ENCODE results near the gene YPEL1. TPM values are rescaled to one million over a fixed set of nuclear protein-coding genes. Genes with fewer than 3 reads are reported as not detected.

The YPEL1 gene
- total RNA-seq, 2 donors from 2014 or later = 1.6 to 3.4 TPM

DNA sequence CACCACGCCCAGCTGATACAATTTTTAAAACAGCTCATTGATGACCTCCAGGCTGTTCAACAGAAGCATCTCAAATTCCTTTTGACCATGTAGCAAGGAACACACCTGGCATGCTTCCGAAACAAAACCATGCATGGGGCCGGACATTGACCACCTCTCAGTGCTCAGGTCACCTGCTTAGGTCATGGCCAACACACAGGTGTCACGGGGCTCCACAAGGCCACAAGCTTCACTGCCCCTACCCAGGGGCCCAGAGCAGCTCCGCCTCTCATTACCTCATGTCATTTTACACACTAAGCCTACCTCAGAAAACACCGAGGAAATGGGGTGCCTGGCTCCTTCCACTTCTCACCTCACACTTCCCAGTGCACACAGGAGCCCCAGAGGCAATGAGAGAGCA lies 26.6 kb downstream of the YPEL1 start:
- intact Hi-C loops (cut with DNase I, micrococcal nuclease) = no loop called here
- DNase-seq = no peak
- no peak for ATAC-seq

DNA sequence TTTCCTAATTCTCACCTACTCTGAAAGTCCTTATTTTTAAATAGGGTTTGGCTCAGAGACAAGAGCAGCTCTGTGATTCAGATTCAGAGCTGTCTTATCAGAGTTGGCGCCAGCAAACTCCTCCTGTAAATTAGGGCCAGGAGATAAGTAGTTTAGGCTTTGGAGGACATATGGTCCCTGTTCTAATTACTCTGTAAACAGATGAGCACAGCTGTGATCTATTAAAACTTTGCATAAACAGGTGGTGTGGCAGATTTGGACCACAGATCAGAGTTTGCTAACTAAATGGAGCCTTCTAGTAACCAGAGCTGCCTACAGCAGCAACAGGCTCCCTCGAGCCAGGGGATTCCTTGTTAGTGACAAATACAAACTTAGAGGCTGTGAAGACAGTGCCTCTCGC lies 27.9 kb downstream of the YPEL1 start:
- intact Hi-C loops (cut with DNase I, micrococcal nuclease) = no loop called here
- no peak for ATAC-seq

DNA sequence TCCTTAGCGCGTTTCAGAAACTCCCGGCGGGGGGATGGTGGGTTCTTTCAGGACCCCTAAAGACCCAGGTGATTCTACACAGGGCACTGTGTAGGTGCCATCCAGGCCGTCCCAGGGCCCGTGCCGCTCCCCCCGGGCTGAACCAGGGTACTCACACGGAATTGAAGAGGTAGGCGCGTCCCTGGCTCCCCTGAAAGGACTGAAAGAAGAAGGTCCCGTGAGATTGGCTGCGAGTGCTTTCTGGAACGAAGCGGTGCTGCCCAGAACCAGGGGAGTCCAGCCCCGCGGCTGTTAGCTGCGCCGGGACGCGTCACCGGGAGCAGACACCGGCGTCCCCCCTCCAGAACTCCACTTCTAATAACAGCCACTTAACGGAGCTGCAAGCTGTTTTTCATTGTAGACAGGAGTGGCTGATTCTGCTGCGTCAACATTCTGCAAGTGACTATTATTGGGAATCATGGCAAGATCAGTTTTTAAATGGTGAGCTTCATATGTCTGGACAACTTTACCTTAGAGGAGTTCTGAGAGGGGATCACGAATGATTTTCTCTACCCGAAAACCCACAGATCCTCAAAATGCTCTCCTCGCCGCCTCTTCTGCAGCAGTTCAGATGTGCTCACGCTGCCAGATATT lies 31.8 kb downstream of the YPEL1 start:
- intact Hi-C loops (cut with DNase I, micrococcal nuclease) = no loop called here
- DNase-seq (no peak), ATAC-seq (peak; percentile 7)

More for the DNA sequence above, 27.9 kb downstream of the YPEL1 start:
- DNase-seq = no peak

DNA sequence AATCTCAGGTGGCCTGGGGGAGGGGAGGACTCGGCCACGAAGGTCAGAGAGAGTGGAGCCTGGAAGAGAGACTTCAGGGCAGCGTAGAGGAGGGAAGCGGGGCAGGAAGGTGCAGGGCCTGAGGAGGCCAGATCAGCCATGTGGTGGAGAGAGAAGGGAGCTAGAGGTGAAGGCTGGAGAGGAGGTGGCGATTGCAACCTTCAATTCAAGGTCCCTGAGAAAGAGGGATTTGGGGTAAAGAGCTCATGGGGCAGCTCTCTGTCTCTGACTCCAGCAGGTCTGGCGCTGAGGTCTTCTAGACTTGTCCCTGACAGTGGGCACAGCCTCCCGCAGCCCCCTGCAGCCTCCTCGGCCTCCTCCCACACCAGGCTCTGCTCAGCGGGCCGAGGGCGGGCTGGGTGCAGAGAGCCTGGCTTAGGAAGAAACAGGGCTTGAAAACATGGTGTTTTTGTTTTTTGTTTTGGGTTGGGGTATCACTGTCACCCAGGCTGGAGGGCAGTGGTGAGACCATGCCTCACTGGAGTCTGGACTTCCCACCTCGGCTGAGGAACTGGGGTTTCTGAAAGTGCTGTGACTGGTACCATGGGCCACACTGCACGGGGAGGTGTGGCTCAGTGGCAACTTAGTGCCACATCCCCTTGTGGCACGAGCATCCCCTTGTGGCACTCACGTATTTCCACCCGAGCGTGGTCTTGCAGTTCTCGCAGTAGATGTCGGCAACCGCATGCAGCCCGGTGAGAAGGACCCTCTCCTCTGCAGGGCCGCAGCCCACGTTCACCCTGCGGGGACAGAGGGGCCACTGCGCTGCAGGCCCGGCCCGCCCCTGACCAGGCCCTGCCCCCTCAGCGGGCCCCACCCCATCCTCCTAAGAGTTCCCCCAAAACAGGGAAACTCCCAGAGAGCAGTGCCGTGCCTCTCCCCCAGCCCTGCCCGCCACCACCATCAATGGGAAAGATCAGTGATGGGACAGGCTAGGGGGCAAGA lies 32.6 kb downstream of the YPEL1 start:
- DNase-seq = no peak
- peak; percentile 30 for ATAC-seq
- intact Hi-C loops (cut with DNase I, micrococcal nuclease) = no loop called here

DNA sequence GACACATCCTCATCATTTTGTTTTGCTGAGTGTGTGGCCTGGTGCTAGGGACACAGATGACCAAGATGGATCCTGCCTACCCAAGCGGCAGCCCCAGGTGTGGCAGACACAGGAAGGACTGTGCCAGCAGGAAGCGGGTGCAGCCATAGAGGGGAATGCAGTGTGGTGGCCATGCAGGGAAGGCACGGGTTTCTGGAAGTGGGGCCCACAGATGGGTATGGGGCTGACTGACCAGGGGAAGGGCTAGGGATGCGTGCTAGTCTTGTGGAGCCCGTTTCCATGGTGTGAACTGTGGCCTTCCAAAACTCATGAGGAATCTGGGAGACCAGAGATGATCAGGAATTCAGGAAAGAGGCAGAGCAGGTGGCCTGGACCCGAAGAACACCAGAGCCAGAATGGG lies 33.5 kb downstream of the YPEL1 start:
- intact Hi-C loops (cut with DNase I, micrococcal nuclease) = no loop called here
- ATAC-seq = peak; percentile 15

GRCh38 chr22:21701384-21701971 lies 34.1 kb downstream of the YPEL1 start:
- ATAC-seq (no peak), DNase-seq (no peak)
- intact Hi-C loops (cut with DNase I, micrococcal nuclease) = no loop called here

More for the DNA sequence above, 33.5 kb downstream of the YPEL1 start:
- no peak for DNase-seq

DNA sequence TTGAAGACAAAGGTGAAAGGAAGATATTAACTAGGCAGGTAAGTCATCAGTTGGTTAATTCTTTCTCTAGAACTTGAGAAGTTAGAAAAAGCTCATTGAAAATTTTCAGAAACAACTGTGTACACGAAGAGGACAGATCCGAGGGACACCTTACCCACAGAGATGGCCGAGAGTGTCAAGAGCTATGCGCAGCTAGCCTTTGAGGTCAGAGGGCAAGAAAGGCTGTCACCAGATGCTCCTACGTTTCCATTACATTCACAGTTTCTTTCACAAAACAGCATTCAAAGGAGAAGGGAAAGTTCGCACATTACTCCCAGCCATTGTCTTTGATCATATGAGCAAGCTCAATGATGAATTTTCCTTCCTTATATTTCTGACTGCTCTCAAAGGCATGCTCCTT lies 34.8 kb downstream of the YPEL1 start:
- intact Hi-C loops (cut with DNase I, micrococcal nuclease) = no loop called here
- DNase-seq = no peak
- ATAC-seq = no peak

- ATAC-seq (no peak), DNase-seq (no peak)
- intact Hi-C loops (cut with DNase I, micrococcal nuclease) = no loop called here
Observed at GRCh38 chr22:21699643-21700042, 36.0 kb downstream of the YPEL1 start.

GRCh38 chr22:21698430-21699329 lies 36.9 kb downstream of the YPEL1 start:
- DNase-seq = no peak
- ATAC-seq = no peak
- intact Hi-C loops (cut with DNase I, micrococcal nuclease) = no loop called here

DNA sequence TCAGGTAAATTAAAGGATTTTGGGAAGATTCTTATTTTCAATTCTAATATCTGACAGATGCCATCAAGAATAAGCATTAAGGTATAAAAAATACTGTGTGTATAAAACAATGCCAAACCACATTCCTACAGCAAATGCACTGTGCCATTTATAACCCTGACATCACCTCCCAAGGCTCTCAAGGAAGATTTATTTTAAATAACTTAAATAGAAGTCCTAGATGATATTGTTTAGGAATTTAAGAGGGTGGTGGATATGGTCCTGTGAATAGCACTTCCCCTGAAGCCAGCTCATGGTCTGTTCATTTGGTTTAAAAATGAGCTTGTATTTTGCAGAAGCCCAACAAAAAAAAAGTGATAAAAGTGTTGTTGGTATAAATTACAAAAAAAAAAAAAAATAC lies 37.7 kb downstream of the YPEL1 start:
- DNase-seq = no peak
- no peak for ATAC-seq

DNA sequence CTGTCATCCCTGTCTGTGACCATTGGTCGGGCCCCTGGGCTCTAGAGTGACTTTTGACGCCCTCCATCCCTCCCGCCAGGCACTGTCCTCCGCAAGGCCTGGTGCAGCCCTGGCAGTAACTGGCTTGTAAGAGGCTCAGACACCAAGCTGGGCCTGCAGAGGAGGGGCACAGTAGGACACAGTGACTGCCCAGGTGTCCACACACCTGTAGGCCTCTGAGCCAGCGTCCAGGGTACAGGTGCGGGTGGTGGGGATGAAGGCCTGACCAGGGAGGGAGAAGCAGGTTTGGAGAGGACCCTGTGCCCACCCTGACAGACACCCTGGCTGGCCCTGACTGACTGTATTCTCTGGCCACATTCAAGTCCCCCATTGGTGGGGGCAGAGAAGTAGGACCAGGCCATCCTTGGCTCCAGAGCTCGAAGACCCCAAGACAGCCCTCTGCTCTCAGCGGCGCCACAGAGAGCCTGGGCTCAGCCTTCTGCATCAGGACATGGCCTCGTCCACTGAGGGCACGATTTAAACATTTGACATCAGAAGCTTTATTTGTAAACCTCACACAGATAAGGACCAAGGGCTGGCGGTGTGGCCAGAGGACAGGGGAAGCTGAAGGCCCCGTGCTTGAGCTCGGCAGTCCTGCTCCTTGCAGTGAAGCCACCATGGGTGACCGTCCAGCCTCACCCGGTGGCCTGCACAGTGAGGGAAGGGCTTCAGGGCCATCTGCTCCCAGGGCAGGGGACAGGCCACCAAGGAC lies 38.4 kb downstream of the YPEL1 start:
- DNase-seq (no peak), ATAC-seq (no peak)
- intact Hi-C loops (cut with DNase I, micrococcal nuclease) = no loop called here

More for the DNA sequence above, 37.7 kb downstream of the YPEL1 start:
- intact Hi-C loops (cut with DNase I, micrococcal nuclease) = no loop called here

DNA sequence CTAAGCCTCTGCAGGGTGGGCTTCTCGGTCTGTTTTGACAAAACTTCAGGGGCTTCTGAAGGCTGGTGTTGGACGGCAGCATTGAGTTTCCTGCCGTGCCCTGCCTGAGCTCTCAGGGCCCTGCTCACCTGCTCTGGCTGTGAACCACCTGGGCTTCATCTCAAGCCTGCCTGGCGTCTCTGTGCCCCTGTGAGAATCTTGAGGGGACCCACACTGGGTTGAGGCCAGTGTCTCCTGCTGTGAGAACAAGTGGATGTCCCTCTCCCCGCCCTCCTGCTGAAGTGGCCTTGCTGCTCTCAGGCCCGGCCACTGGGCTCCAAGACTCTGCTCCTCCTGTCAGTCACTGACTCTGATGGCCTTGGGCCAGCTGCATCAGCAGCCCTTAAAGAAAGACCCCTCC lies 39.5 kb downstream of the YPEL1 start:
- ATAC-seq = no peak
- no peak for DNase-seq
- intact Hi-C loops (cut with DNase I, micrococcal nuclease) = no loop called here

DNA sequence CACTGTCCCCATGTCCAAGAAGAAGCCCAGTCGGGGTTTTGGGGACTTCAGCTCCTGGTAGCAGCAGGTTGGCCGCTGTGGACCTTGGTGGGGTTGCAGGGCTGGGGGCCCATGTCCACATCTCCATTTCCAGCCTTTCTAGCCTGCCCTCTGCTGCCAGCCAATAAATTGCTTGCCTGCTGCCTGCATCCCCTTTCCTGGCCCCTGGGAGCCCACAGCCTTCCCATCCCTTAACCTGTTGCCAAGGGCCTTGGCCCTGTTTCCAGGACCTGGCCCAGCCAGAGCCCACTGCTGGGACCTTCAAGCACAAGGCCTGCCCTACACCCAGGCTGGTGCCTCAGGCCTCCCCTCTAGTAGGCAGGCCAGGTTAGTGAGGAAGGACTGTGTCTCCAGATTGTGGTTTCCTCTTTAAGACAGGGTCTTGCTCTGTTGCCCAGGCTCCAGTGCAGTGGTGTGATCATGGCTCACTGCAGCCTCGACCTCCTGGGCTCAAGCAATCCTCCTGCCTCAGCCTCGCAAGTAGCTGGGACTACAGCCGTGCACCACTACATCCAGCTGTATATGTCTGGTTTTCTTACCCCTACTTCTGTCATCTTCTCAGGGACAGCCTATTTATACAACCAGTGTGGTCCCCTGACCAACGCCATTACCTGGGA lies 40.0 kb downstream of the YPEL1 start:
- intact Hi-C loops (cut with DNase I, micrococcal nuclease) = no loop called here
- ATAC-seq (peak; percentile 5), DNase-seq (no peak)

DNA sequence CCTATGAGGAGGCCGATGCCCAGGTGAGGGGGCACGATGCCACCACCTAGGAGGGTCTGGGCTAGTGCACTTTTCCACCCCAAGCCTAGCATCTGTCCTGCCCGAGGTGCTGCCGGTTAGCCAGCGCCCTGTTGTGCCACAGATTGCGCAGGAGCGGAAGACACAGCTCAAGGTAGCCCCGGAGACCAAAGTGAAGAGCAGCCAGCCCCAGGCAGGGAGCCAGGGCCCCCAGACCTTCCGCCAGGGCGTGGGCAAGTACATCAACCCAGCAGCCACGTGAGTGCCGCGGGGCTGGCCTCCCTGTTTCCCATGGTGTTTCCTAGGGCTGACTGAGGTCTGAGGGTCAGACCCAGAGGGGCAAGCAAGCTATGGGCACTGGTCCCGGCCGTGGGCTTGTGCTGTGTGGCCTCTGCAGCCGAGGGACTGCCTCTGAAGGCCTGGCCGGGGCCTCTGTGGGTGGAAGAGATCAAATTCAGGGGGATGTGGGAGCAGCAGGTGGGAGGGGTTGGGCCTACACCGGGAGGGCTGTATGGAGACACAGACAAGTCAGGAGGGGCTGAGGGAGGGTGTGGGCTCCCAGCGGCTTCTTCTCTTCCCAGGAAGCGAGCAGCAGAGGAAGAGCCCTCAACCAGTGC lies 40.7 kb downstream of the YPEL1 start:
- DNase-seq (no peak), ATAC-seq (no peak)
- intact Hi-C loops (cut with DNase I, micrococcal nuclease) = no loop called here

- intact Hi-C loops (cut with DNase I, micrococcal nuclease) = no loop called here
- ATAC-seq = no peak
- no peak for DNase-seq
Observed at GRCh38 chr22:21694394-21694793, 41.2 kb downstream of the YPEL1 start.

- intact Hi-C loops (cut with DNase I, micrococcal nuclease) = no loop called here
- ATAC-seq (no peak), DNase-seq (no peak)
Observed at GRCh38 chr22:21693999-21694341, 41.6 kb downstream of the YPEL1 start.

DNA sequence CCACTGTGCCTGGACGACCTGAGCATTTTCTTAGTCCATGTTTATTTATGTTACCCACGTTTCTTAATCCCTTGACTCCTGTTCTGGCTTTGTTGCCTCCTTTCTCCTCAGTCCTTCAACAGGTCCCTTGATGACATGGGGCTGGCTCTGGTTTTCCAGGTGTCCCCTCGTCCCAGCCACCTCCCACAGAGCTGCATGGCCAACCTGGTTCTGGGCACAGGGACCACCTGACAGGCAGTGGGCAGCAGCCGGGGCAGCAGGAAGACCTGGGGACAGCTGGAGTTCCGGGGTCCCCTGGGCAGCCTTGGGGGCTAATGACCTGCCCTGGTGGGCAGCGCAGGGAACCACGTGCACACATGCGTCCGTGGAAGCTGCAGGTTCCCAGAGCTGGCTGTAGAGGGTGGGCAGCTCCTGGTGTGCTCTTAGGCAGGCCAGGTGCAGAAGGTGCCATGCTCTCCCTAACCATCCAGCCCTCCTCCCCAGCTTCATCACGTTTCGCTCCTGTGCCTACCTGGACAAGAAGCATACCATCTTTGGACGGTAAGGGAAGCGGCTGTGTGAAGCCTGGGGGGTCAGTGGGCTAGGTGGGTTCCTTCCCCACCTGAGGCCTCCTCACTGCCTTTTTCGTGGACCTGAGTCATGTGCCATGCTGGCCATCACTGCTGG lies 42.1 kb downstream of the YPEL1 start:
- intact Hi-C loops (cut with DNase I, micrococcal nuclease) = no loop called here
- ATAC-seq (no peak), DNase-seq (no peak)

Data from left colon (tissue), 2 donors.